Measurements from ENCODE around the gene KCND3.
"Not testable (repeated sequence)": the region's sequence is repeated elsewhere in the genome, so short reads cannot be mapped to it uniquely, and the experiment has no call there.

The KCND3 gene

DNA sequence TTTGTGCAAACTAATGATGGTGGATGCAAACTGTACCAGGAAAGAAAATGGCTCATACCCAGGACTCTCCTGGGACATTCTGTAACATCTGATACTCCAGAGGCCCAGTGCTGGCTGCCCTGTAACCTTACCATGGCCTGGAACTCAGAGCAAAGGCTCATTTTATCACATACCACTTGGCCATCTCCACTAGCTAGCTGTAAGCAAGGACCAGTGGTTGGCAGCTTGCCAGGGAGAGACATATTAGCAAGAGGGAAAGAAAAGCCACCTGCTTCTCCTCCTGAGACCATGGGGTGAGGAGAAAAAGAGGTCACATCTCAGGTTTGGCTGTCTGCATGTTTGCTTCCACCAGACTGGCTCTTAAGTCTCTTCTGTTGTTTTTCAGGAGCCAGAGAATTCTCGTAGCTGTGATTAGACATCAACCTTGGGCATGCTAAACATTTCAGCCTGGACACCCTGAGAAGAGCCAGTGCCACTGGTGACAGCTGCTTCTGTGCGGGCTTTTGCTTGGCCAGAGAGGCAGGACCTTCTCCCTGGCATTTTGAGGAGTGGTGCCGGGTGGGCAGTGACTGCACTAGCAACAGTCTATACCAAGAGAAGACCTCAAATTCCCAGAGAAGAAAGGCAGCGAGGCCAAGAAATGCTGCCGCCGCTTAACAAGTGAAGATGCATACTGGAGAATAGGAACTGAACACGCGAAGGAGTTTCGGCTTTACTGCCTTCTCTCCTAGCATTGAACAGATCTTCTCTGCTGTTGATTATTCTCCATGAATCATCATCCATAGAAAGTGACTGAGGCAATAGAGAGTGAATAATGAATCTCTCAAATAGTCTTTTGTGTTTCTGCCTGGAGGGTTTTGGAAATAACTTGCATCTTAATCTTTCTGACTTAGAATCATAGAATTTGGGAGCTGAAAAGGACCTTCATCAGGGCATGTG is 243.5 kb downstream of the KCND3 start:
- no peak for DNase-seq (ENCODE audit: low read depth, low spot score)

DNA sequence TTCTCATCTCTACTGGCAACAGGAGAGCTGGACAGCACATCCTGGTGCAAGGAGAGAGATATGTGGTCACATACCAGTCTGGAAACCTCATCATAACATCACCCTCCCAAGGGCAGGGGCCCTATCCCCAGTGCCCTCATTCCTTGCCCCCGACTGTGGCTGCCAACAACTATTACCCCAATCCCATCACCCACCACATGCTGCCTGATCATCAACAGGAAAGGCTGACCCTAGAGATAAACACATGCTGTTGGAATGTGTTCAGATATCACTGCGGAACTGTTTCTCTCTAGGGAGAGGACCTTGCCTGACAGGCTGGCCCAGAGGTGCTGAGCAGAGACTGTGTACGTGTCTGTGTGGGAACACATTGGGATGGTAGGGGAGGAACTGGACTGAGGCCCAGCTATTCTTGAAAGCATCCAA is 245.8 kb downstream of the KCND3 start:
- DNase-seq (ENCODE audit: low read depth, low spot score): no peak

DNA sequence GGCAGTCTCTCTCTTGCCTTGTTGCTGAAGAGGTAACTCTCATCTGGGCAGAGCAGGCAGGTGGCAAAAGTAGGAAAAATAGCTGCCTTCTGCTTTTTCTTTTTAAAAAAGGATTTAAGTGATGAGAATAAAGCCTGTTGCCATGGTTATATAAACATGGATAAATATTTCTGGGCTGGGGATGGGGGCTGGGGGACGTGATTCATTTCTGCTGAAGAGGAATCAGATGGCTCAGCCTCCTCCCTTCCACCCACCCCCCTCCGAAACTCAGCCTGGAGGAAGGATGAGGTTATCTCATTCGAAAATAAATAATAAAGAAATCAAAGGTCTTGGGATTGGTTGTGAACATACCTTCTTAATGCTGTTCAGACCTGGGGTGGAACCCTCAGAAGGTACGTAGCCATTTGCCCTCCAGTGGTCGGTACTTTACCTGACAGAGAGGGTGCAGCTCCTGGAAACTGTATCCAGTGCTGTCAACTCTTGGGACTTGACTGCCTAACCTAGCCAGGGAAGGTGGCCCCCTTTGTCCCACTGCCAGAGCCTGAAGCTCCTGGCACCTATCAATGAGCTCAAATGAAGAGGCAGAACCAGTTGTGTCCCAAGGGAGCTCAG is 246.4 kb downstream of the KCND3 start:
- no peak for DNase-seq (ENCODE audit: low read depth, low spot score)

DNA sequence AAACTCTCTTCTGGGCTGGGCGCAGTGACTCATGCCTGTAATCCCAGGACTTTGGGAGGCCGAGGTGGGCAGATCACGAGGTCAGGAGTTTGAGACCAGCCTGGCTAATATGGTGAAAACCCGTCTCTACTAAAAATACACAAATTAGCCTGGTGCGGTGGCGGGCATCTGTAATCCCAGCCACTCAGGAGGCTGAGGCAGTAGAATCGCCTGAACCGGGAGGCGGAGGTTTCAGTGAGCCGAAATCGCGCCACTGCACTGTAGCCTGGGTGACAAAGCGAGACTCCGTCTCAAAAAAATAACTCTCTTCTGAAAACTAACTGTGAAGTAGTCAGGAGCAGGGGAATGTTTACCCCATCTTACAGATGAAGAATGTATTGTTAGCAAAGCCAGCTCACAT is 247.2 kb downstream of the KCND3 start:
- not testable (repeated sequence) for DNase-seq (ENCODE audit: low read depth, low spot score)

DNA sequence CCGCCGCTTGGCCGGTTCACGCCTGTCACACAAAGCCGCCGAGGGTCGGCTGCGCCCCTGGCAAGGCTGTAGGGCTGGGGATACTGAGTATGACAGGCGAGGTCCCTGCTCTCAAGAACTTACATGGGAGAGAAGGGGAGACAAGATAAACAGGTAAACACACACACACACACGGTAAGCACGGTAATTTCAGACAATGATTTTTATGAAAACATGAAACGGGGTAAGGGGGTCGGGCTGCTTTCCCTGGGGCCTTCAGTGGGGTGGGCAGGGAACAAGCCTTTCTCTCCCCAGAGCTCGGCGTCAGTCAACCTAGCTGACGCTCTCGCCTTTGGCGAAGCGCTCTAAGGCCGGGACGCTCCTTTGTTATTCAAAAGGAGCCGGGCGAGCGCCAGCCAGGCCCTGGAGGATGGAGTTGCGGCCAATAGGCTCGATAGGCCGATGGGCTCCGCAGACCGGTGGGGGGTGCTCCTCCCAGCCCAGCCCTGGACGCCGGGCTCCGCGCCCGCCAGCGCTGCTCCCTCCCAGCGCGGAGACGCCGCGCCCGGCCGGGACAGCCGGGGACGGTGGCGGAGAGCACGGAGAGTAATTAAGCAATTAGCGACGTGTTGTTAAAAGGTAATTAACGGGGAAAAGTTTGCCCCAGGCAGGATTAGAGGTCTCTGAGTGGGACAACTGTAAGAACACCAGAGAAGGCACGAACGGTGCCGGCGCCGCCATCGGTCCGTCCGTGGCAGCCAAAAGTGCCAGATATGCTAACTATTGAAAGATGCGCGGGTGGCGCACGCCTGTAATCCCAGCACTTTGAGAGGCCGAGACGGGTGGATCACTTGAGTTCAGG is 249.3 kb downstream of the KCND3 start:
- DNase-seq (ENCODE audit: low read depth, low spot score): no peak

DNA sequence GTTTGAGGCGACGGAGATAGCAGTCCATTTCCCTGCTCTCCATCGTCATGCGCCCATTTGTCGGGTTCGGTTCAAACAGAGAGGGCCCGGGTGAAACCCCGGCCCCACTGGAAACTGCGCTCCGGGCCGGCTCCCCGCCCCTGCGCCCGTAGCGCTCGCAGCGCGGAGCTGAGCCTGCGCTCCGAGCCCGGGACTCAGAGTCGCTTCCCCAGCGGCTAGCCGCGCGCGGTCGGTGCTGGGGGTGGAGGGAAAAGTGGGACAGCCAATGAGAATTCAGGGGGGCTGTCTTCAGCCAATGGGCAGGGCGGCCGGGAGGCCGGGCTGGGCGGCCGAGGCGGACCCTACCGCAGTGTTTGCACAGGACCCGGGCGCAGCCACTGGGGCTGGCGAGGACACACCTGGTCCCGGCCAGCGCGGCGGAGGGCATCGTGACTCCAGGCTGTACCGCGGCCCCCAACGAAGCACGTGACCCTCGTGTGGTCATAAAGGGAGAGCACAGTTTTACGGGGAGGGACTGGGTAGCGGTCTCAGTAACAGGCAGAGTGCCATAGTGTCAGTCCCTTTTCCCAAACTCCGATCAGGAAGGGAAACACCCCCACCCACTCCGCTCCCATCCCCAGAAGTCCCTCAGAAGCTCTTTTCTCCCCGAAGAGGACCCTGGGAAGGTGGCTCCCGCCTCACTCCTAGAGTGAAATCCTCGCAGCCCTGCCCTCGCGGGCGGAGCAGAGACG is 250.1 kb downstream of the KCND3 start, which contains the start of gene INKA2:
INKA2 (minus strand) TSS at position 202 of the 731 bp plus-strand sequence; CDS start at position 49, 153 bp downstream.
- no peak for DNase-seq (ENCODE audit: low read depth, low spot score)

DNA sequence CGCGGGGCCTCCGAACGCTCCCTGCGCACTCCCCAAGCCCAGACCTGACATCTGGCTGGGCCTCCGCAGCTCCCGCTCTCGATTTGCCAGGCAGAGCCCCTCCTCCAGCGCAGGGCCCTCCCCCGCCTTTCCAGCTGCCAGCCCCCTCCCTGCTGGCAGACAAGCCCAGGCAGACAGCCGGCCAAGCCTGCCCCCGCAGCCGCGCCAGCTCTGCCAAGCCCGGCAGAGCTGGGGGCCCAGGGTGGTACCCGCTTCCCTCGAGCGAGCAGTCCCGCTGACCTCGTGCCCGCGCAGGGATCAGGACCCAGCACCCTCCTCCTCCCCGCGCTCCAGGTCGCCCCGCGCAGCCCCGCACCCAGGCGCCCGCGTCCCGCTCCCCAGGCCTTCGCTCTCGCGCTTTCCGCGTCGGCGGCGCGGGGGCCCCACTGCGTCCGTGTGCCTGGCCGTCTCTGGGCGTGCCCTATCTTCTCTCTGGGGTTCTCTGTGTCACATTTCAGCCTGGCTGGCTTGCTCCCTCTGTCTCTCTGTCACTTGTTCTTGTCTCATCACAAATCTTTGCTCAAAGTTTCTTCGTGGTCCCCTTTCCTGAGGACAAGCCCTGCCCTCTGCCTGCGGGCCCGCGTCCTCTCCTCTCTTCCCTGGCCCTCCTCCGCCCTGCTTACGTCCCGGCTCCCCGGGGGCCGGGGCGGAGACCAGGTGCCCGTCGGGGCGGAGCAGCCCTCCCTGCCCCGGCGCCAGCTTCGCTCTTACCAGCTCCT is 250.9 kb downstream of the KCND3 start:
- DNase-seq (ENCODE audit: low read depth, low spot score): no peak

DNA sequence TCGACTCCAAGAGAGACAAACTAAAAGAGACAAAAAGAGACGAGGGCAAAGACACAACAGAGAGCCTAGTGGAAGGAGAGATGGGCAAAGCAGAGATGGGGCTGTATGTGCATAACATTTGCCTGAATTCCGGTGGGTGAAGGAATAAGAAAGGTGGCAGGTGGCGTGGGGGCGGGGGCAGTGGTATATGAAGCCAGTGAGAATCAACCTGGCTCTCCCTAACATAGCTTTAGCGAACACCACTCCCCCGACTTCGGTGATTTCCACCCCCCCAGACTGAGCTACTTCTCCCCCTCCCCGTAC is 251.4 kb downstream of the KCND3 start:
- no peak for DNase-seq (ENCODE audit: low read depth, low spot score)

DNA sequence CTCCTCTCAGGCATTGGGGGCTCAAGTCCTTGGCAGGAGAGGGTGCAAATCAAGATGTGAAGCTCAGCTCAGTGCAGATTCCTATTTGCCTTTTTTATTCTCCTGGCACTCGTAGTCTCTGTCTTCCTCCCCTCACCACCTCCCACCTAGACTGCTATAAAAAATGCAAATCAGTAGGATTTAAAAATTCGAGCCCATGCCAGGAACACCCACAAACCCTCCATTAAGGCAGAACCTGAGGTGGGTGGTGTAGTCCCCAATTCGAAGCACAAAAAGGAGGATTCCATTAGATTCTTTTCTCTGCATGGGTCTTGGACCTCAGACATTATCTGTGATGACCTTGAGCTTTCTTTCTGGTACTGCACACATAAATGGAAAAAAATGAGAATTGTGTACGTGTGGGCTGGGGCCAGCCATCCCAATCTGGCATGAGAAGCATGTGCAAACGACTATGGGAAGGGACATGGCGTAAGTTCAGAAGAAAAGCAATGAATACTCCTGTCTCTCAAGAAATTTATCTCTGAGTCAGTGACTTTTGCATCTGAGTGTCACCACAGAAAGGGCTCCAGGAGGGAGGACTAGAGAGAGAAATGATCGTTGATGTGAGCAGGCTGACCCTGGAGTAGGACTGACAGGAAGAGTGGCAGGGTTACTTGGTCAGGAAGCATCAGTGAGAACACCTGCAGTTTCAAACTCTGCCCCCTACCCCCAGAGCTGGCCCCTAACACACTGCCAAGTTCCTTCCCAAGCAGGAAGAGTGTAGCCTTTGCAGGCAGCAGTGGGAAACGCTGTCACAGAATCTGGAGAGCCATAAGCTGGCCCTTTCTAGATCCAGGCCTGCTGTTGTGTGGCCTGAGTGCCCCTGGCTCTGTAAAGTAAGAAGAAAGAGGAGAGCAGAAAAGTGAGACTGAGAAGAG is 252.0 kb downstream of the KCND3 start:
- DNase-seq (ENCODE audit: low read depth, low spot score): no peak

DNA sequence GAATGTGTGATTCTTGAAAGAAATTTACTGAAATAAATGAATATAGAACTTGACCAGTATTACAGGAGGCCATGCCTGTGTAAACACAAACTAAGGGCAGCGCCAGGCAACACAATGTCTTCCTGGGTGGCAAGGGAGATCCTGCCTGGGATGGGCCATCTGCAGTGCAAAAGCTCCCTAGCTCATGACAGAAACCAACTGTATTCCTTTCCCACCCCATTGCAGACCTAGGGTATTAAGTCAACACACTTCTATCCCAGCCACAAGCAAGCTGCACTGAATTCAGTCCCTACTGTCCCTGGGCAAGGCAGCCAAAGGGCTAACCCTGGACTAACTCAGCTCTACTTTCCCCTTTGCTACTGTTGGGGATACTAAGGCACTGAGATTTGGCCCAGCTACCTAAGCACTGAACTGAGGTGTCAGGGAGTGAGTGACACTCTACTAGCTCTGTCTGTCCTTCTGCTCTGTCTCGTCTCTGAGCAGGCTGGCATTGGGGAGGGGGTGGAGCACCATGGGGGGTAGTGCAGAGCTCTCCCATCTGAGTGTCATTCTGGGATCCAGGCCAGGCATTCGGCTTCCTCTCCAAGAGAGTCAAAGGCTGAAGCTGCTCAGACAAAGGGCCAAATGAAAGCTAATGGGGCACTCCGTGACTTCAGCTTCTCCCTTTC is 252.8 kb downstream of the KCND3 start:
- DNase-seq (ENCODE audit: low read depth, low spot score): no peak

DNA sequence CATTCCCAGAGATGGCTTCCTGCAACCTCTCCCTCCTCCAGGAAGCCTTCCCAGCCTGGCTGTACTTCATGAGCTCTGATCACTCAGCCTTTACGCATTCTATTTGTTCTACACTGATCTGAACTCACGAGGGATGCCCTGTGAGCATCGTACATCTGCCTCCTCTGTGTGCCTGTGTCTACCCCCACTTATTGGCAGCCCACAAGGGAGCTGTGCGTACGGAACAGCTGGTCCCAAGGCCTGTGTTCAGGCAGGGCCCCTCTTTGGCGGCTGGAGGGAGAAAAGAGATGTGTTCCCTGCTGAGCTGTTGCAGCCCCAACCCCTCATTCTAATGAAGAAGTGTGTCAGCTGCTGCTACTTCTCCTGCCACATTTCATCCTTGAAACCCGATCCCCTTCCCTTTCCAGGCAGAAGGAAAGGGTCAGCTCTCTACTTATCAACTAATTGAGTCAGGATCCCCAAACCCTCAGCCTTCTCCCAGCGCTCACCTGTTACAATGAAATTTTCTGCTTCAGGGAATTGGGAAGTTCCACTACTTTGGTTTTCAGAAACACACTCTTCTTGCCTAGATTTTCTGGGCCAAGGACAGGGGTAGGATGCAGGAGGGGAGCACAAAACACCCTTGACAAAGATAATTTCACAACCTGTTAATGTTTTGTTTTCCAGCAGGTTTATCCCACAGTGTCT is 253.5 kb downstream of the KCND3 start:
- DNase-seq (ENCODE audit: low read depth, low spot score): no peak

DNA sequence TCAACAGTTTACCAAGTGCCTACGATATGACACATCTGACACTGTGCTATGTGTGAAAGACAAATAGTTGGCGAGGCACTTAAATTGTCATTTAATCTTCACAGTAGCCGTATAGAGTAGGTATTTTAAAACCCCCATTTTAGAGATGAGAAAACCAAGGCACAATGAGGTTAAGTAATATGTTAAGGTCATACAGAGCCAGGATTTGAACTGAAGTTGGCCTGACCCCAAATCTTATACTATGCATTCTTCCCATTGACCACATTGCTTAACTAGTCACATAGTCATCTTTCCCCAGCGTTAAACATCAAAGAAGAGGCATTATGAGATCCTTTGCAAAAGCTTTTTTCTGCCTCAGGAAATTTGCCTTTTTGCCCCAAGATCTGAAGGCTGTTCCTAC is 254.1 kb downstream of the KCND3 start:
- no peak for DNase-seq (ENCODE audit: low read depth, low spot score)

DNA sequence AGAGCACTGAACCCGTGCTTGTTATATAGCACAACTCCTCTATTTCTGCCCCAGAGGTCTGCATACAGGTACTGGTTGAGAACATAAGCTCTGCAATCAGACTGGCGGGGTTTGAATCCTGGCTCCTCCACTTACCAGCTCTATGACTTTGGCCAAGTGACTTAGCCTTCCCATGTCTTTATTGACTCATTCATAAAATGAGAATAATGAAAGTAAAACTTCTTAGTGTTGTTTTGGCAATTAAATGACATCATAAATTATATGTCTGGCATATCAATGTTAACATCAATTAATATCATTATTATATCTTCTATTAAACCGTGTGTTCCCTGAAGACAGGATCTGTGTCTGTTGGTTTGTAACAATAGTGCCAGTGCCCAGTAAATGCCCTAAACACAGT is 254.6 kb downstream of the KCND3 start:
- DNase-seq (ENCODE audit: low read depth, low spot score): no peak

DNA sequence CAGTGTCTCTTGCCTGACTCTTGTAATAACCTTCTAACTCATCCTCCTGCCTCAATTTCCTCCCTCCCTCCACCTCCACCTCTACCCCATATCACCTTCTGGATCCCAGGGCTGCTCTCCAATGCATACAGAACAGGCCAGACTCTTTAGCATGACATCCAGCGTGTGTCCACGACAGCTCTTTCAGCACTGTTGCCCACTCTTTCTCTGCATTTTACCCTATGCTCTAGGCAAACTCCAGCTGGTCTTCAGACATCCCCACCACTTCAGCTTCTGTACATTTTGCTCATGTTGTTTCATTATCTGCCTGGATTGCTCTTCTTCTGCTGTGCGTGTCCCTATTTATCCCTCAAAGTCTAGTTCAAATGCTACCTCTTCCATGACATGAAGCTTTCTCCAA is 255.0 kb downstream of the KCND3 start:
- no peak for DNase-seq (ENCODE audit: low read depth, low spot score)

DNA sequence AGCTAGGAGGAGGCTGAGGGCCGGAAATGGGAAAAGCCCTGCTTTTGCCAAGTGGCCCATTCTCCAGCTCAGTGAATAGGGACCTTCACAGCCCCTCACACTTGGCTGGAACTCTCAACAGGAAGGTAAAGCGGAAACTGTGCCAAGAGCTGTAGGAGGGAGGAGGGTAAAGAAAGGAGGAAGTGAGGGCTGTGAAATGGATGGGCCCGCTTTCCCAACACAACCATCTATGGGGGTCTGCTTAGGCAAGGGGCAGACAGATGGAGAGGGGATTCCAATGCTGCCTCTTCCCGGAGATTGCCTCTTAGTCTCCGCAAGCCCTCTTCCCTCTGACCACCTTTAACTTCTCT is 255.5 kb downstream of the KCND3 start:
- no peak for DNase-seq (ENCODE audit: low read depth, low spot score)

DNA sequence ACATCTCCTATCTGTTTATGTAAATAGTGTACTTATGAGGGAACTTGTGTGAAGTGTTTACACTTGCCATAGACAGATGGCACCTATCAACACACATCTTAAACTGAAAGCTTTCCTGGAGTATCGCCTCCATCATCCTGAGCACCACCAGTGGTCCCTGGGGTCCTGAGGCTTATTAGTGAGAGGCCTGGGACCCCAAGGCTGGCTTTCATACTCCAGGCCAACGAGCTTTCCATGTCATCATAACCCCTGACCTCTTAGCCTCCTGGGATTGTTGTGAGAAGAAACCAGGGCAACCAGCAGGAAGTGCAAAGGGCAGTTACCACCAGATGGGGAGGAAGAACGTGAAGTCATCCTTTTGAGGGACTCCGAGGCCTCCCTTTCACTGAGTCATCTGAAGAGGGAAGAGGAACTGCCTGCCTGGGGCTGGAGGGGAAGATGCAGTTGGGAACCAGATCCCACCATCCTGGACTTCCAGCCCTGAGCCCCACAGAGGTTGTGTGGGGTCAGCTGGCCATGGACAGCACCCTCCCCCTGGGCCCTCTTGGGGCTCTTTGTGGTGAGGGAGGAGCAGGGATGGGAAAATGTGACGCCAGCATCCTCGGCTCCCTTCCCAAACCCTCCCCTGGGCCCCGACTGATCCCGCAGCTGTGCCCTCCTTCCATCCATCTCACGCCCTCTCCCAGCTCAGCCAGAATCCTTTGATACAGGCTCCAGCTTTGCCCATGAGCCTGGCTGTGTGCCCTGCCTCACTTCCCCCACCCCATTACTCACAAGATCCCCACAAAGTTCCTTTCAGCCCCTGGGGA is 256.1 kb downstream of the KCND3 start:
- DNase-seq (ENCODE audit: low read depth, low spot score): no peak

DNA sequence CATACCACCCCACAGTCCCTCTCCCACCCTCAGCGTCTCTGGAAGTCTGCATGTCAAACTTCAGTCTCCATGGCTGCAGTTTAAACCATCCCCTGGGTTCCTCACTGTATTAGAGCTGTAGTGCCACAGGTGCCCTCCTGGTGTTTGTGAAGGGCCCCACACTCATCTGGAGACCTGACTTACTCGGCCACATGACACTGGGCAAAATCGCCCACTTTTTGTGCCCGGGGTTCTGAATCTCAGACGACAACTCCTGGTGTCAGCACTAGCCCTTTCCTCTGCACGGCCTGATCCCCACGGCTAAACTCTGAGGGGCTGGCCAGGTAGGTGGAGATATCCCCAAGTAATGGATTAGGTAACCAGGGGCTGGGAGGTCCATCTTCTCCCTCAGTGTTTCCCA is 256.8 kb downstream of the KCND3 start:
- DNase-seq (ENCODE audit: low read depth, low spot score): no peak

DNA sequence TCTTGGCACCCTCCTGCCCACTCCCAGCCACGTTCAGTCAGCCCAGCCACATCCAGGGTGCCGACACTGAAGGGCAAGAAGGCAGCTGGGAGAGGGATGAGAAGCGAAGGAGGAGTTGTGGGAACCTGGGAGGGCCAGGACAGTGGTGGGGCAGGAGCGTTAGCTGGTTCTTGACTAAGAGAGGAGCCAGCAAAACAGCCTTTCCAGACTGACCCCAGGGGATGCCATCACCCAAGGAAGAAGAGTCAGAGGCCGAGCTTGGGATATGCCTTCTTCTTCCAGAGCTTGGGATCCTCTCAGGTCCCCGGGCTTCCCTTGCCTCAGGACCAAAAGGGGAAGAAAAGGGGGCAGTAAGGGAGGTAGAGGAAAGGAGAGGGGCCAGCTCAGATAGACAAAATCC is 257.5 kb downstream of the KCND3 start:
- no peak for DNase-seq (ENCODE audit: low read depth, low spot score)

Measured in smooth muscle cell of the brain vasculature (primary cell).